GM12875 (cell line): ENCODE measurements around the gene SHH.

Experiments
- H3K4me3 ChIP-seq: one replicate; pipeline ENCODE4 v1.5.1; 2011; ENCODE audit warnings: low read depth, low read length, control low read depth
- TF ChIP-seq, protein P1 (sequence below): IDR thresholded peaks from 2 replicates; pipeline ENCODE4 v1.5.1; 2011; ENCODE audit warnings: low read depth, mild to moderate bottlenecking, control low read depth, inconsistent platforms, low read length, moderate library complexity, borderline replicate concordance; ENCODE audit not compliant: insufficient read depth

Gene SHH

DNA sequence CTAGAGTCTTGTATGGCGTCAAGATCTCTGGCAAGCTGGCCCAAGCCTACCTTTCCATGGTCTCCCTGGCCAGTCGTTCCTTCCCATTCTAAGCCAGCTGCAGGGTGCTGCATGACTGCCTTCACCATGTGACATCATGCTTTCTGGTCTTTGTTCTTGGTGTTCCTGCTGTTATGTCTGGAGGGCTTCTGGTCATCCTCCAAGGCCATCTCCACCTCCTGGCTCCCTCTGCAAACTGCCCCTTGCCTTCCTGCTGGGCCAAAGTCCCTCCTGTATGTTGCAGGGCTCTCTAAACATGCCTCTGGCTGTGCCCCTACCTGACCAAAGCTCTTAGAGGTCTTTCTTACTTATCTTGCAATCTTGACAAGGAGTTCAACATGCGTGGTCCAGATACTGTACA, 44.4 kb upstream of the SHH start:
- TF ChIP-seq, protein P1, sequence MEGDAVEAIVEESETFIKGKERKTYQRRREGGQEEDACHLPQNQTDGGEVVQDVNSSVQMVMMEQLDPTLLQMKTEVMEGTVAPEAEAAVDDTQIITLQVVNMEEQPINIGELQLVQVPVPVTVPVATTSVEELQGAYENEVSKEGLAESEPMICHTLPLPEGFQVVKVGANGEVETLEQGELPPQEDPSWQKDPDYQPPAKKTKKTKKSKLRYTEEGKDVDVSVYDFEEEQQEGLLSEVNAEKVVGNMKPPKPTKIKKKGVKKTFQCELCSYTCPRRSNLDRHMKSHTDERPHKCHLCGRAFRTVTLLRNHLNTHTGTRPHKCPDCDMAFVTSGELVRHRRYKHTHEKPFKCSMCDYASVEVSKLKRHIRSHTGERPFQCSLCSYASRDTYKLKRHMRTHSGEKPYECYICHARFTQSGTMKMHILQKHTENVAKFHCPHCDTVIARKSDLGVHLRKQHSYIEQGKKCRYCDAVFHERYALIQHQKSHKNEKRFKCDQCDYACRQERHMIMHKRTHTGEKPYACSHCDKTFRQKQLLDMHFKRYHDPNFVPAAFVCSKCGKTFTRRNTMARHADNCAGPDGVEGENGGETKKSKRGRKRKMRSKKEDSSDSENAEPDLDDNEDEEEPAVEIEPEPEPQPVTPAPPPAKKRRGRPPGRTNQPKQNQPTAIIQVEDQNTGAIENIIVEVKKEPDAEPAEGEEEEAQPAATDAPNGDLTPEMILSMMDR: no peak
- no peak overlapping the region for H3K4me3 ChIP-seq

DNA sequence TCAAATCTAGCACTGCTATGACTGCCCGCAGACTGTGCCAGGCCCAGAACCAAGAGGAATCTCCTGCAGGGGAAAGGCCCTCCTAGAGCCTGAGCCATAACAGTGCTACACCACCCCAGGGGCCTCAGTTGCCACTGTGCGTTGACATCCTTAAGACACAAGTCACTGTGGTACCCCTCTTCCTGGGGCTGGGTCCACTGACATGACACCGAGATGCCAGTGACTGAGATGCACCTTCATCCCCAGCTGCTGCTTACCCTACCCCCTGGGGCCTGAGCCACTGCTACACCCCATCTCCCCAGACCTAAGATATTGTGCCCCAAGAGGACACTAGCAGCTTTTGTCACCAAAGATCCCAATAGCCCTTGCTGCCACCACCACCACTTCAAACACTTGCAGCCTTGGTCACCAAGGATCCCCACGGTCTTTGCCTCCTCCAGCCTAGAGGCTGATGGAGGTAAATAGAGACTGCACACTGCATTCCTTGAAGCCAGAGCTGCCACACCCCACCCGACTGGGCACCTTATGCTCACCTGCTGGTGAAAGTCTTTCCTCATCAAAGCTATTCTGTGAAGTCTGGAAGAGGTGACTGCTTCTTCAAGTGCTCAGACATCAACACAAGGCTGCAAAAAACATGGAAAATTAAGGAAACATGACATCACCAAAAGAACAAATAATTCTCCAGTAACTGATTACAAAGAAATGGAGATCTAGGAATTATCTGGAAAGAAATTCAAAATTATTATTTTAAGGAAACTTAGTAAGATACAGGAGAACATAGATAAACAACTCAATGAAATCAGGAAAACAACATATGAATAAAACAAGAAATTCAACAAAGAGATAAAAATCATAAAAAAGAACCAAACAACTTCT, 40.4 kb upstream of the SHH start:
- no peak overlapping the region for H3K4me3 ChIP-seq
- TF ChIP-seq, protein P1: no peak

DNA sequence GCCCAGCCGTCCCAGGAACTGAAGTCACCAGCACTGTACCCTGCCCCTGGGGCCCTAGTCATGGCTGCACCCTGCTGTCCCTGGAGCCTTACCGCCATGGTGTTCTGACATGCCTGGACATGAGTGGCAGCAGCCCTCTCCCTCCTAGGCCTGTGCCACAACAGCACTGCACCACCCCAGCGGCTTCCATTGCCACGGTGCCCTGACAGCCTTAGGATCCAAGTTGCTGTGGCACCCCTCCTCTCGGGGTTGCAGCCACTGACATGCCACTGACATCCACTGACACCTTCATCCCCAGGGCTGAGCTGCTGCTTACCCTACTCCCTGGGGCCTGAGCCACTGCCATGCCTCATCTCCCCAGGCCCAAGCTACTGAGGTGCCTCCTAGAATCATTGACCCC, 39.6 kb upstream of the SHH start:
- H3K4me3 ChIP-seq: no peak overlapping the region

DNA sequence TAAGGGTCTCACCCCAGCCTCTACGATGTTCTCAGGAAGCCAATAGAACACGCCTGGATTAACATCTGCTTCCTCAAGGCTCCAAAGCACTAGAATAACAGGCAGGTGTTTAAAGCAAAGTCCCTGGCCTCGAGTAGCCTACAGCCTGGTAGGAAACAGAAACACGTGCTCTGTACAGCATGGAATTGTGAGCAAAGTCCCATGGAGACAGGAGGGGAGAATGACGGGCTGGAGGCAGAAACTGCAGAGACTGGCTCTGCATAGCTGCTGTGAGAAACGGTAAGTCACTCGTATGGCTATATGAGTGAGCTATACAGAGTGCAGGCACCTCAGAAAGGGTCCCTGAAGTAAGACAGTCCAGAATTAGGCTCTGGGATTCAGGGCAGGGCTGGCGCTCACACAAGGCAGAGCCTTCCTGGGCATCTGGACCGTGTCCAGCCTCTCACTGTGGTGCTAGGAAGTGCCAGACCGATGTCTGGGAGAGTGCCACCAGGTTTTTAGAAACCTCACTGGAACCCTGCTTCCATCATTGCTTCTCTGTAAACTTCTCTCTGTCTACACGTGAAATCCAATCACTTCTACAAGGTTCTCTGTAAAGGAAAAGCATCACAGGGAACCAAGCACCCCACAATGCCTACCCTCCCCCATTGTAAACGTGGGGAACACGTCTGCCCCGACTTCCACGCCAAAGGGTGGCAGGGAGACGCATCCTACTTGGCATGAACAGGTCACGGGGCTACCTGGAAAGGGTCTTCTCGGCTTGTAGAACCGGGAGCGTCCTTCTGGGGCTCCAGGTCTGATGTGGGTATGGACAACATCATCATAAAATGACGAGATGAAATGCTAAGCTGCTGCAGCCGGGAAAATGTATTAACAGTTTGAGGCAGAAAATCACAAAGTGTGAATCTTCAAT, 38.8 kb upstream of the SHH start:
- TF ChIP-seq, protein P1: no peak
- H3K4me3 ChIP-seq: no peak overlapping the region

More for the DNA sequence above, 39.6 kb upstream of the SHH start:
- TF ChIP-seq, protein P1: no peak

DNA sequence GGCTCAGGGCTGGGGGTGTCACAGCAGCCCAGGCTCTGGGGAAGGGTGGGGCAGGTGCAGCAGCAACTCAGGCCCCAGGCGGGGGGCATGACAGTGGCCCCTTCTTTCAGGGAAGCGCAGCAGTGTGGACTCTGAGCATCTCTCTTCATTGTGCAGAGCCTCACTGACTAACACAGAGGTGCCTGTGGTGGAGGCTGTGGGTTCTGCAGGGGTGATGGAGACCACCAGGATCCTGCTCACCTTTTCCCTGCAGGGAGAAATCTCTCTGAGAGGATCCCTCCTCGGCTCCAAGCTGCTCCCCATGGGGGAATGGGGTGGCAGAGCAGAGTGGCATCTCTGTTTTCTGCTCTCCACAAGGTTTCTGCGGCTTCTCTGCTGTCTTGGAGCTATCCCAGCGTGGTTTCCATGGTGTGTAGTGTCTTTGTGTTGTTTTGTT, 37.8 kb upstream of the SHH start:
- H3K4me3 ChIP-seq: no peak overlapping the region
- TF ChIP-seq, protein P1: no peak

DNA sequence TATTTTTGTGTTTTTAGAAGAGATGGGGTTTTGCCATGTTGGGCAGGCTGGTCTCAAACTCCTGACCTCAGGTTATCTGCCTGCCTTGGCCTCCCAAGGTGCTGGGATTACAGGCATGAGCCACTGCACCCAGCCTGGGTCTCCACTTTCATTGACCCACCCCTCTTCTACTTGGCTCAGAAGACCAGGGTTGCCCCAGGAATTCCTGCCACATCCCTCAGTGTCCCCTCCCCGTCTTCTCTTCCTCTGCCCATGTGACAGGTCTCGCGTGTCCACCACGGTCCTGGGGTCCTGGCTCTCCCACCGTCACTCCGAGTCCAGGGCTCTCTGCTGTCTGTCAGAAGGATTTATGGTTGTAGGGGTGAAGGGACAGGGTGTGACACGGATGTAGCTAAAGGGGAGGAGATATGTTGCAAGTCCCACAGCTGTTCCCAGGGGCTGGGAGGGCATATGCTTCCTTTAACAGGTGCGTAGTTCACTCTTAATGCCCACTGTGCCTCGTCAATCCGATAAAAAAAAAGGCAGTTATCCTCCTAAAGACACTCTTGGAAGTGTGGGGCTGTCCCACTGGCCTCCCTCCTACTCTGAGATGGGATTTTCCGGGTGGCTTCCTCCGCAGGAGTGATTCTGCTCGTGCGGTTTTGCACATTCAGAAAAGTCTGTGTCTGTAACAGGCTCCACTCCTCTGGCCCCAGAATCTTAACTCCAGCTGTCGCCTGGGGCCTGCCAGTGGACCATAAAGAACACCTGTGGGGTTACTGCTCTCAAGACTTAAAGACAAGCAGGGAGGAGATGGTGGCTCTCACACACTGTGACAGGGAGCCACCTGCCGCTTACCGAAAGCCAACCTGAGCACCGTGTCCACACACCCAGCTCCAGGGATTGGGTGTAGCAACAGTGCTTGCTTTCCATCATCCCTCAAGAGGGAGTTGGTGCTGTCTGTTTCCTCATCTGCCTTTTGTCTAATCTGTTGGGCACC, 36.7 kb upstream of the SHH start:
- no peak overlapping the region for H3K4me3 ChIP-seq
- TF ChIP-seq, protein P1: no peak
